ENCODE measurements around the gene SLC49A3. TPM values are rescaled to one million over a fixed set of nuclear protein-coding genes. Genes with fewer than 3 reads are reported as not detected.
"Not testable (repeated sequence)": the region's sequence is repeated elsewhere in the genome, so short reads cannot be mapped to it uniquely, and the experiment has no call there.

SLC49A3 gene
- total RNA-seq, 1 donor from 2014 or later = 0.53 TPM

GRCh38 chr4:647481-647880, 41.5 kb downstream of the SLC49A3 start:
- FAIRE-seq (no peak), DNase-seq (ENCODE audit: low read depth) (no peak)
- Histone ChIP-seq H3K27me3 (ENCODE audit: control insufficient read depth, insufficient read depth, low read length) (peaks cover 6% of the 10 kb centered on the region), H3K4me3 (ENCODE audit: low read depth, low read length) (no peak overlapping the region), H3K36me3 (ENCODE audit: control insufficient read depth, insufficient read depth, low read length) (no peaks in the 10 kb centered on the region)
- TF ChIP-seq, protein P1, sequence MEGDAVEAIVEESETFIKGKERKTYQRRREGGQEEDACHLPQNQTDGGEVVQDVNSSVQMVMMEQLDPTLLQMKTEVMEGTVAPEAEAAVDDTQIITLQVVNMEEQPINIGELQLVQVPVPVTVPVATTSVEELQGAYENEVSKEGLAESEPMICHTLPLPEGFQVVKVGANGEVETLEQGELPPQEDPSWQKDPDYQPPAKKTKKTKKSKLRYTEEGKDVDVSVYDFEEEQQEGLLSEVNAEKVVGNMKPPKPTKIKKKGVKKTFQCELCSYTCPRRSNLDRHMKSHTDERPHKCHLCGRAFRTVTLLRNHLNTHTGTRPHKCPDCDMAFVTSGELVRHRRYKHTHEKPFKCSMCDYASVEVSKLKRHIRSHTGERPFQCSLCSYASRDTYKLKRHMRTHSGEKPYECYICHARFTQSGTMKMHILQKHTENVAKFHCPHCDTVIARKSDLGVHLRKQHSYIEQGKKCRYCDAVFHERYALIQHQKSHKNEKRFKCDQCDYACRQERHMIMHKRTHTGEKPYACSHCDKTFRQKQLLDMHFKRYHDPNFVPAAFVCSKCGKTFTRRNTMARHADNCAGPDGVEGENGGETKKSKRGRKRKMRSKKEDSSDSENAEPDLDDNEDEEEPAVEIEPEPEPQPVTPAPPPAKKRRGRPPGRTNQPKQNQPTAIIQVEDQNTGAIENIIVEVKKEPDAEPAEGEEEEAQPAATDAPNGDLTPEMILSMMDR (IDR thresholded peaks at IDR 0.05; ENCODE audit: insufficient read depth, low read length, severe bottlenecking) = no peak

DNA sequence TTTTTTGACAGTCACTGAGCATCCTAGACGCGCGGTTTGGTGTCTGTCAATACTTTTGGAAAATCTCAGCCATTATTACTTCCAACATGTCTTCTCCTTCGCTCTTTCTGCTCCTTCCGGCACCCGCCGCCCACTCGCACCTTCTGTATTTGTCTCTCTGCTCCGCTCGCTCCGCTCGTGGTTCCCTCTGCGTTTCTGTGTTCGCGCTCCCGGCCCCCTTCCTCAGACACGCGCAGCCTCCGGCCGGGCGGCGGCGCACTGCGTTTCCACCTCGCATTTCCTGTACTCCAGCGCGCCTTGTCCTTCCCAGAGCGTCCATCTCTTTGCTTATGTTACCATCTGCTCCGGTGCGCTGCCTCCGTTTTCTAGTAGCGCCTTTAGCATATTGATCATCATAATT, 42.5 kb downstream of the SLC49A3 start:
- Histone ChIP-seq H3K36me3 (ENCODE audit: control insufficient read depth, insufficient read depth, low read length) (no peaks in the 10 kb centered on the region), H3K27me3 (ENCODE audit: control insufficient read depth, insufficient read depth, low read length) (peaks cover 4% of the 10 kb centered on the region), H3K4me3 (ENCODE audit: low read depth, low read length) (no peak overlapping the region)
- TF ChIP-seq, protein P1 (IDR thresholded peaks at IDR 0.05; ENCODE audit: insufficient read depth, low read length, severe bottlenecking) = no peak
- DNase-seq (ENCODE audit: low read depth) (no peak), FAIRE-seq (no peak)

- not testable (repeated sequence) for H3K27me3 ChIP-seq (ENCODE audit: control insufficient read depth, insufficient read depth, low read length); DNase-seq (ENCODE audit: low read depth); H3K36me3 ChIP-seq (ENCODE audit: control insufficient read depth, insufficient read depth, low read length); H3K4me3 ChIP-seq (ENCODE audit: low read depth, low read length); FAIRE-seq
These were observed 46.6 kb downstream of the SLC49A3 start for GRCh38 chr4:642366-642765.

DNA sequence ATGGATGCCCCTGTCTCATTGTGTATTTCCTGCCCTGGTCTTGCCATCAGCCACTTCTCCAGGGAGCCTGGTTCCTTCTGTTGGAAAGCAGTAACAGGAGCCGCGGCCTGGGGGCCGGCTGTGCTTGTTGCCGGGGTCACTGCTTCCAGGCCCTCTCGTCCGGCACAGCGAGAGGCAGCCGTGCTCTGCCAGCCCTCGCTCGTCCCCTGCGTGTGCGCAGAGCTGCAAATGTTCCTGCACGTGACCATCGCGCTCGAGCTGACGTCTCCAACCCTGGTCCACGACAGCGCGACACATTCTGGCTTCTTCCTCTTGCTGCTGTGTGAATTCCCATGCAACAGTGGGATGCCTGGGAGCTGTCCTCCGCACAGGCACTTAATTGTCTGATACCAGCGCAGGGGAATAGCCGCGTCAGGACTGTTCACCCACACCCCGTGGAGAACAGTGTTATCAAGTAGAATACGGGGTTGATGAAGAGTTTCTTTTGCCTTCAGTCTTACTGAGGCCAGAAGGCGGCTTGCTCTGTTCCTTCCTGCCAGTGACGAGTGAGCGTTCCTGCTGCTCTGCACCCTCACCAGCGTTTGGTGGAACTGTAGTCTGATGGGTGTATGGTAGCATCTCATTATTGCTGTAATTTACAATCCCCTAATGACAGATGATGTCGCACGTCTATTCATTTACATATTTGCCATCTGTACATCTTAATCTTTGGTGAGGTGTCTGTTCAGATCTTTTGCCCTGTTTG, 51.2 kb downstream of the SLC49A3 start:
- TF ChIP-seq, protein P1 (IDR thresholded peaks at IDR 0.05; ENCODE audit: insufficient read depth, low read length, severe bottlenecking) = no peak
- Histone ChIP-seq H3K4me3 (ENCODE audit: low read depth, low read length) (no peak overlapping the region), H3K27me3 (ENCODE audit: control insufficient read depth, insufficient read depth, low read length) (no peaks in the 10 kb centered on the region), H3K36me3 (ENCODE audit: control insufficient read depth, insufficient read depth, low read length) (no peaks in the 10 kb centered on the region)
- DNase-seq (ENCODE audit: low read depth) (no peak), FAIRE-seq (no peak)

DNA sequence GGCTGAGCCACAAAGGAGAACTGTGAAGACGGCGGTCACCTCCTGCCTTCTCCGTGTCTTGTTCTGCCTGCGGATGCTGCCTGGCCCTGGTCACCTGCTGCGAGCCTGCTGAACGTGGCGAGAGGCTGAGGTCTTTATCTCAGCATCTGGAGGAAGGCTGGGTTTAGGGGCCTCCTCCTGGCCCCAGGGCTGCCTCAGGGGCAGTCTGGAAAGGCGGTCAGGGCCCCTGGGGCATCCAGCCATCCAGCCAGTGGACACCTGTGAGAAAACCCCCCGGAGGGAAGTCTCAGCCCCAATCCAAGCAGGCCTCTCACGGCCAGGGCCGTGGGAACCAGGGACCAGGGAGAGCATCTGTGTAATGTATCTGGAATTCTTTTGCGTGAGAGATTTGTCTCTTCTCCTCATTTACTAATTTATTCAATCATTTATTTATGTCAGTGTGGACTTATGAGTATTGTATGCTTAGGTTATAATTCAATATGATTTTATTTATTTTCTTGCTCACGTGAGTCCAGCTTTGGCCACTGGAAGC, 52.3 kb downstream of the SLC49A3 start:
- no peak for DNase-seq (ENCODE audit: low read depth)
- Histone ChIP-seq H3K27me3 (ENCODE audit: control insufficient read depth, insufficient read depth, low read length) (no peaks in the 10 kb centered on the region), H3K4me3 (ENCODE audit: low read depth, low read length) (no peak overlapping the region), H3K36me3 (ENCODE audit: control insufficient read depth, insufficient read depth, low read length) (no peaks in the 10 kb centered on the region)
- FAIRE-seq = no peak
- TF ChIP-seq, protein P1 (IDR thresholded peaks at IDR 0.05; ENCODE audit: insufficient read depth, low read length, severe bottlenecking) = no peak

GRCh38 chr4:635851-636627, 52.9 kb downstream of the SLC49A3 start:
- DNase-seq (ENCODE audit: low read depth) (no peak), FAIRE-seq (no peak)
- Histone ChIP-seq H3K4me3 (ENCODE audit: low read depth, low read length) (no peak overlapping the region), H3K27me3 (ENCODE audit: control insufficient read depth, insufficient read depth, low read length) (no peaks in the 10 kb centered on the region), H3K36me3 (ENCODE audit: control insufficient read depth, insufficient read depth, low read length) (no peaks in the 10 kb centered on the region)
- TF ChIP-seq, protein P1 (IDR thresholded peaks at IDR 0.05; ENCODE audit: insufficient read depth, low read length, severe bottlenecking) = no peak

- H3K27me3 ChIP-seq (ENCODE audit: control insufficient read depth, insufficient read depth, low read length); H3K36me3 ChIP-seq (ENCODE audit: control insufficient read depth, insufficient read depth, low read length); DNase-seq (ENCODE audit: low read depth); H3K4me3 ChIP-seq (ENCODE audit: low read depth, low read length); FAIRE-seq: not testable (repeated sequence)
These were observed 53.7 kb downstream of the SLC49A3 start for GRCh38 chr4:635066-635835.
